Panc1 (cell line): Measurements from ENCODE around the gene ZC3HAV1.

Experiments used
- SIN3A ChIP-seq: IDR thresholded peaks from 2 replicates; pipeline ENCODE4 v1.6.1; 2012; ENCODE audit warnings: low read depth, mild to moderate bottlenecking, low read length, moderate library complexity, borderline replicate concordance; ENCODE audit not compliant: insufficient read depth
- TF ChIP-seq, protein P1 (sequence below): fragments of 450-650 bp; IDR thresholded peaks from 2 replicates; pipeline ENCODE4 v1.5.1; 2017; ENCODE audit warnings: mild to moderate bottlenecking

DNA sequence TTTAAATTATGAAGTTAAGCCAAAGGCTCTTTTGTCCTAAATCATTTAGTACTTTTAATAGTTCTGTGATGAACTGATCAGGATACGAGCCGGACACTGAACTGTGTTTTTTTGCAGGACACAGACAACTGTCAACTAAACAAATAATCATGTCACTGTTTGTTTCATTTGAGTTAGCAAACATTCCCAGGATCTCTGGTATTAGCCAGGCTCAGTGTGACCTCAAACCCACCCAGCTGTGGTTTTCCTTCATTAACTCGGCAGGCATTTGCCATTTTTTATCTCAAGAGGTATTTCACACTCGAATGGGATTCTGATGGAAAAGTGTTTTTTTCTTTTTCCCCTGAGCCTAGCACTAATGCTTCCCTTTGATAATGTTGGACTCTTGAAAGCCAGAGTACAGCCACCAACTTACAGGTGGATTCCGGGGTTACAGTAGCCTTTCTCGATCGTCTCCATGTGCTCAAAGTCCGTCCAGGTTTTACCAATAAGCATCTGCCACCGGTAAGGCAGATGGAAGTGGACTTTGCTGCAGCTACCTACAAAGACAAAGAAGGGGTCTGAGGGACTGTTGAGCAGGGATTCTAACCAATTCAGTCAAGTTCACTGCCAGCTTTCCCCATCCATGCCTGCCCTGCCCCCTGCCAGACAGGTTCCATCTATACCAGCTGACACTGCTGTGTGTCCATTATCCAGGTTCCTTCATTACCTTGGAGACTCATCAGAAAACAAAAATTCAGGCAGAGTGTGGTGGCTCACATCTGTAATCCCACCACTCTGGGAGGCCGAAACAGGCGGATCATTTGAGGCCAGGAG is 33.4 kb downstream of the ZC3HAV1 start:
- TF ChIP-seq, protein P1, sequence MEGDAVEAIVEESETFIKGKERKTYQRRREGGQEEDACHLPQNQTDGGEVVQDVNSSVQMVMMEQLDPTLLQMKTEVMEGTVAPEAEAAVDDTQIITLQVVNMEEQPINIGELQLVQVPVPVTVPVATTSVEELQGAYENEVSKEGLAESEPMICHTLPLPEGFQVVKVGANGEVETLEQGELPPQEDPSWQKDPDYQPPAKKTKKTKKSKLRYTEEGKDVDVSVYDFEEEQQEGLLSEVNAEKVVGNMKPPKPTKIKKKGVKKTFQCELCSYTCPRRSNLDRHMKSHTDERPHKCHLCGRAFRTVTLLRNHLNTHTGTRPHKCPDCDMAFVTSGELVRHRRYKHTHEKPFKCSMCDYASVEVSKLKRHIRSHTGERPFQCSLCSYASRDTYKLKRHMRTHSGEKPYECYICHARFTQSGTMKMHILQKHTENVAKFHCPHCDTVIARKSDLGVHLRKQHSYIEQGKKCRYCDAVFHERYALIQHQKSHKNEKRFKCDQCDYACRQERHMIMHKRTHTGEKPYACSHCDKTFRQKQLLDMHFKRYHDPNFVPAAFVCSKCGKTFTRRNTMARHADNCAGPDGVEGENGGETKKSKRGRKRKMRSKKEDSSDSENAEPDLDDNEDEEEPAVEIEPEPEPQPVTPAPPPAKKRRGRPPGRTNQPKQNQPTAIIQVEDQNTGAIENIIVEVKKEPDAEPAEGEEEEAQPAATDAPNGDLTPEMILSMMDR: no peak
- TF ChIP-seq SIN3A: no peak
